ENCODE results near the gene DDR1. TPM values are rescaled to one million over a fixed set of nuclear protein-coding genes. Genes with fewer than 3 reads are reported as not detected.
"Not testable (repeated sequence)": the region's sequence is repeated elsewhere in the genome, so short reads cannot be mapped to it uniquely, and the experiment has no call there.

The DDR1 gene
- total and polyA plus RNA-seq, 8 donors = 77.9 to 148 (median 90.0) TPM

DNA sequence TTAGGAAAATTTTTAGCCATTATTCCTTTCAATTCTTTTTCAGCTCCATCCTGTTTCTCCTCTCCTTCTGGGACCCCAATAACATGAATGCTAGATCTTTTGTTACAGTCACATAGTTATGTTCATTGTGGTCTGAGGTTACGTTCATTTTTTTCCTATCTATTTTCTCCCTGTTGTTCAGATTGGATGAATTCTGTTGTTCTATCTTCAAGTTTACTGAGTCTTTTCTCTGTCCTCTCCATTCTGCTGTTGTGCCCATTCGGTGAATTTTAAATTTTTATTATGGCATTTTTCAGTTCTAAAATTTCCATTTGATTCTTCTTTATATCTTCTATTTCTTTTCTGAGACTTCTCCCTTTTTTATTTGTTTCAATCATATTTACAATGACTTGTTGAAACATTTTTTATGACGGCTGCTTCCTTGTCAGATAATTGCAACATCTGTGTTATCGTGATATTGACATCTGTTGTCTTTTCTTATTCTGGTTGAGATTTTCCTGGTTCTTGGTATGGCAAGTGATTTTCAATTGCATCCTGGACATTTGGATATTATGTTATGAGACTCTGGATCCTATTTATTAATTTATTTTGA lies 12.6 kb upstream of the DDR1 start:
- H3K4me3 ChIP-seq = no peak overlapping the region
- DNase-seq (no peak), ATAC-seq (no peak)
- intact Hi-C loops (cut with DNase I) = loop anchor here in 1 of 2 donors (10.0 kb wide), 1 partner anchor 137 kb away; no protein-coding TSS in a partner anchor
- TF ChIP-seq, protein P1, sequence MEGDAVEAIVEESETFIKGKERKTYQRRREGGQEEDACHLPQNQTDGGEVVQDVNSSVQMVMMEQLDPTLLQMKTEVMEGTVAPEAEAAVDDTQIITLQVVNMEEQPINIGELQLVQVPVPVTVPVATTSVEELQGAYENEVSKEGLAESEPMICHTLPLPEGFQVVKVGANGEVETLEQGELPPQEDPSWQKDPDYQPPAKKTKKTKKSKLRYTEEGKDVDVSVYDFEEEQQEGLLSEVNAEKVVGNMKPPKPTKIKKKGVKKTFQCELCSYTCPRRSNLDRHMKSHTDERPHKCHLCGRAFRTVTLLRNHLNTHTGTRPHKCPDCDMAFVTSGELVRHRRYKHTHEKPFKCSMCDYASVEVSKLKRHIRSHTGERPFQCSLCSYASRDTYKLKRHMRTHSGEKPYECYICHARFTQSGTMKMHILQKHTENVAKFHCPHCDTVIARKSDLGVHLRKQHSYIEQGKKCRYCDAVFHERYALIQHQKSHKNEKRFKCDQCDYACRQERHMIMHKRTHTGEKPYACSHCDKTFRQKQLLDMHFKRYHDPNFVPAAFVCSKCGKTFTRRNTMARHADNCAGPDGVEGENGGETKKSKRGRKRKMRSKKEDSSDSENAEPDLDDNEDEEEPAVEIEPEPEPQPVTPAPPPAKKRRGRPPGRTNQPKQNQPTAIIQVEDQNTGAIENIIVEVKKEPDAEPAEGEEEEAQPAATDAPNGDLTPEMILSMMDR (IDR thresholded peaks at IDR 0.05) = no peak
- peaks cover 0 to 35% of the 10 kb centered on the region in 2 donors for H3K9me3 ChIP-seq
- H3K27ac ChIP-seq = no peak overlapping the region
- no peaks in the 10 kb centered on the region for H3K36me3 ChIP-seq
- no peaks in the 10 kb centered on the region for H3K4me1 ChIP-seq
- no peaks in the 10 kb centered on the region for H3K27me3 ChIP-seq

DNA sequence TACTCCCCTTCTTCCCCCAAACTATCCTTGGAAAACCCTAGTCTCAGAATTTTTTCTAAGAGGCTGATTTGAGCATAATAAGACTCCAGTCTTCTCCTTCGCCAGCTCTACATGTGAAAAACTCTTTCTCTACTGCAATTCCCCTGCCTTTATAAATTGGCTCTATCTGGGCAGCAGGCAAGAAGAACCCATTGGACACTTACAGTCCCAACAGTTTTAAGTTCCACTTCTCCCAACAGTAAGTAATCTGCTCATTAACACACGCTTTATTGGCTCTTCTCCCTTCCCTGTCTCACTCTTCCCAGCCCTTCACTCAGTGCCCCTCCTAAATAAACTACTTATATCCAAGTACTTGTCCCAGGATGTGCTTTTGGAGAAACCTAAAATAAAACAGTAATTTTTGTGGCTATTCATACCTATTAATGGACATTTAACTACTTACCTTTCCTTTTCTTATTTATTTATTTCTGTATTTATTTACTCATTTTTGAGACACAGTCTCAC lies 11.1 kb upstream of the DDR1 start:
- Histone ChIP-seq H3K9me3 (peaks cover 0 to 31% of the 10 kb centered on the region in 2 donors), H3K27ac (no peak overlapping the region), H3K4me1 (peaks cover 9 to 11% of the 10 kb centered on the region in 2 donors), H3K36me3 (no peaks in the 10 kb centered on the region), H3K4me3 (no peak overlapping the region), H3K27me3 (no peaks in the 10 kb centered on the region)
- no peak for DNase-seq
- ATAC-seq = no peak
- intact Hi-C loops (cut with DNase I) = loop anchor here in 1 of 2 donors (10.0 kb wide), 1 partner anchor 138 kb away; no protein-coding TSS in a partner anchor
- TF ChIP-seq, protein P1 (IDR thresholded peaks at IDR 0.05) = no peak

GRCh38 chr6:30873795-30874194 lies 10.5 kb upstream of the DDR1 start:
- intact Hi-C loops (cut with DNase I) = loop anchor here in 1 of 2 donors (10.0 kb wide), 1 partner anchor 139 kb away; no protein-coding TSS in a partner anchor
- not testable (repeated sequence) for H3K27me3 ChIP-seq, H3K4me3 ChIP-seq, ATAC-seq, DNase-seq, H3K36me3 ChIP-seq, H3K27ac ChIP-seq
- Histone ChIP-seq H3K4me1 (peaks cover 9 to 11% of the 10 kb centered on the region in 2 donors), H3K9me3 (peaks cover 0 to 26% of the 10 kb centered on the region in 2 donors)

DNA sequence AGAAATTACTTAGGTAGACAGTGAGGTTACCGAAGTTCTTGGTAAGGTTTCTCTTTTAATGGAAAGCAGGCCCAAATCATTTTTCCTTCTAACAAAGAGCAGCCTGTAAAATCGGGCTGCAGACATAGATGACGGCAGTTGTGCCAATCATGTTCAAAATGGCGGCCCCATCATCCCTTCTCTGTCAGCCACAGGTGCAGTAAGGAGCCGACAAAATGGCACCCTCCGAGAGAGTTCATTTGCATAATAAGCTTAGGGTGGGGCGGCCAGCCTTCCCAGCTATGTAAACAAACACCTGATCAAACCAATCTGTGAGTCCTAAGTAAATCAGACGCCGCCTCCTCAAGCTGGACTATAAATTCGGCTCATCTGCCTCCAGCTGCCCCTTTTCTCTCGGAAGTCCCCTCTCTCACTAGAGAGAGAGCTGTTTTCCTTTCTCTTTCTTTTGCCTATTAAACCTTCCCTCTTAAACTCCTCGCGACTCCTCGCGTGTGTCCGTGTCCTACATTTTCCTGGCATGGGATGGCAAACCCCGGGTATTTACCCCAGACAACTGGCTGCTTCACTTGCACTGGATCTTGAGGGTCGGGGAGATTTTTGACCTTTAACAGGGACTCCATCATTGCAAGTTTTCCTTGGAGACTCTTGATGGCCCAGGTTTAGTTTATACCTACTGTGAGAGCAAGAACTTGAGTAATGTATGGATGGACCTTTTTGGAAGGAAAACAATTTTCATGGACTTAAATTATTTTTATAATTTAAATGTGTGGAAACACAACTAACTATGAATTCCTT lies 8.9 kb upstream of the DDR1 start:
- DNase-seq (no peak), ATAC-seq (no peak)
- intact Hi-C loops (cut with DNase I) = loop anchor here in 1 of 2 donors (5.0 to 10.0 kb wide), 2 partner anchors 43 to 141 kb away; no protein-coding TSS in a partner anchor
- peaks cover 9 to 11% of the 10 kb centered on the region in 2 donors for H3K4me1 ChIP-seq
- peaks cover 0 to 13% of the 10 kb centered on the region in 2 donors for H3K9me3 ChIP-seq
- H3K36me3 ChIP-seq = no peaks in the 10 kb centered on the region
- H3K27ac ChIP-seq = no peak overlapping the region
- TF ChIP-seq, protein P1 (IDR thresholded peaks at IDR 0.05) = no peak
- no peaks in the 10 kb centered on the region for H3K27me3 ChIP-seq
- H3K4me3 ChIP-seq = no peak overlapping the region

GRCh38 chr6:30876039-30876730 lies 8.1 kb upstream of the DDR1 start:
- TF ChIP-seq, protein P1 (IDR thresholded peaks at IDR 0.05) = no peak
- DNase-seq = no peak

More at GRCh38 chr6:30876039-30876730, 8.1 kb upstream of the DDR1 start:
- no peaks in the 10 kb centered on the region for H3K36me3 ChIP-seq
- no peaks in the 10 kb centered on the region for H3K27me3 ChIP-seq
- H3K4me3 ChIP-seq = no peak overlapping the region
- H3K9me3 ChIP-seq = peaks cover 0 to 9% of the 10 kb centered on the region in 2 donors
- no peak overlapping the region for H3K27ac ChIP-seq
- no peak for ATAC-seq
- intact Hi-C loops (cut with DNase I) = loop anchor here in 1 of 2 donors (5.0 to 10.0 kb wide), 2 partner anchors 44 to 141 kb away; no protein-coding TSS in a partner anchor
- peaks cover 9 to 11% of the 10 kb centered on the region in 2 donors for H3K4me1 ChIP-seq

Measured in left lung (tissue), 10 donors.